ENCODE data around the gene TMEM91.
"Not testable (repeated sequence)": the region's sequence is repeated elsewhere in the genome, so short reads cannot be mapped to it uniquely, and the experiment has no call there.

The TMEM91 gene

GRCh38 chr19:41353466-41354342 is 22.6 kb upstream of the TMEM91 start, which contains the start of gene TGFB1:
Gene TGFB1 (minus strand): TSS chr19:41353922. CDS start chr19:41353044, 878 bp downstream.
- peak; percentile 91 for DNase-seq

DNA sequence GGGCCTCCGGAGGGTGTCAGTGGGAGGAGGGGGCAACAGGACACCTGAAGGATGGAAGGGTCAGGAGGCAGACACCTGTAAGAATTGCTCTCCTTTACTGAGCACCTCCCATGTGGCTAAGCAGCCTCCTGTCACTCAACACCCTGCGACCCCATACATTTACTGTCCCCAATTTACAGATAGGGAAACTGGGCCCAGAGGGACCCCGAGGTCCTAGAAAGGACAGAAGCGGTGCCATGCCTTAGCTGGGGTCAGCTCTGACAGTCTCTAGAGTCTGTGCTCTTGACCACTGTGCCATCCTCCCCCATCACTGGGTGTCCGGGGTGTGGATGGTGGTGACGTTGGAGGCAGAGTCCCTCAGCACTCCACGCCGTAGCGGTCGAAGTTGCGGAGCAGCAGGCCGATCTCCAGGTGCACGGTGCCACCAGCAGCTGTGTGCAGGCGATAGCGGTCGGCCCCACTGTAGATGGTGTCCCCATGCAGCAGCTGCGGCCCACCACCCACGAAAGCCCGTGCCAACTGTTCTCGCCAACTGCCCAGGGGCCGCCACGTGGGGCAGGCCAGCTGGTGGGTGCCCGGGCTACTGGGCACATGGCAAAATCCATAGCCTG is 21.9 kb upstream of the TMEM91 start:
- DNase-seq = no peak

- no peak for DNase-seq
These were observed 21.3 kb upstream of the TMEM91 start for GRCh38 chr19:41355035-41355434.

DNA sequence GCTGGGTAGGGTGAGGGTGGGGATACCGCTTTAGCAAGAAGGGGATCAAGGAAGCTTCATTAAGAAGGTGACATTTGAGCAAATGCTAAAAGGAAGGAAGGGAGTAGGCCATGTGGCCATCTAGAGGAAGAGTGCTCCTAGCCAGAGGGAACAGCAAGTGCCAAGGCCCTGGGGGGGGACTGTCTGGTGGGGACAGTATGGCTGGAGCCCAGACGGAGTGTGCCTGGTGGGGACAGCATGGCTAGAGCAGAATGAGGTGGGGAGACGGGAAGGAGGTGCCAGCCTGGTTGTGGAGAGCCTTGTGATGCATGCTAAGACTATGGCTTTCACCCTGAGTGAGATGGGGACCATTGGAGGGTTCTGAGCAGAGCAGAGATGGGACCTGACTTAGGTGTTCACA is 20.5 kb upstream of the TMEM91 start:
- no peak for DNase-seq

GRCh38 chr19:41356984-41357739 is 19.2 kb upstream of the TMEM91 start:
- no peak for DNase-seq

GRCh38 chr19:41357746-41358145 is 18.6 kb upstream of the TMEM91 start:
- DNase-seq = no peak

- DNase-seq = no peak
These were observed 16.6 kb upstream of the TMEM91 start for GRCh38 chr19:41359741-41360140.

GRCh38 chr19:41362143-41362847 is 14.0 kb upstream of the TMEM91 start:
- no peak for DNase-seq

DNA sequence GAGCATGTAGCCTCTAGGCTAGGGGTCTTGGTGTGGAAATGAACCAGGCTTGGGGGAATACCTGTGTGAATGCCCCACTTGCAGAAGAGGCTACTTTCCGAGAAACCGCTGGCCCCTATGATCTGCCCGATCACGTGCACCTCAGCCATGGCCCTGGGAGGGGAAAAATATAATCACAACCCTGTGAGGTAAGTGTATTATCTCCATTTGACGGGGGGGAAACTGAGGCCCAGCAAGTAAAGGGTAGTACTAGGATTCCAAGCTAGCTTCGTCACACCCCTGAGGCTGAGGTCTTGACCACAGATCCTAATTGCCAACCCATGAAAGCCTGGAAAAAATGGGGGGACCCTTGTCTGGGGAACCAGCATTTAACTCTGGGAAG is 13.0 kb upstream of the TMEM91 start:
- DNase-seq = no peak

GRCh38 chr19:41363753-41364523 is 12.4 kb upstream of the TMEM91 start, which contains the start of gene B9D2:
Gene B9D2 (minus strand): TSS chr19:41364149. CDS start chr19:41363519, 630 bp downstream.
- DNase-seq = peak; percentile 97

GRCh38 chr19:41364524-41365391 is 11.6 kb upstream of the TMEM91 start:
- no peak for DNase-seq

GRCh38 chr19:41366089-41366488 is 10.2 kb upstream of the TMEM91 start:
- DNase-seq = no peak

DNA sequence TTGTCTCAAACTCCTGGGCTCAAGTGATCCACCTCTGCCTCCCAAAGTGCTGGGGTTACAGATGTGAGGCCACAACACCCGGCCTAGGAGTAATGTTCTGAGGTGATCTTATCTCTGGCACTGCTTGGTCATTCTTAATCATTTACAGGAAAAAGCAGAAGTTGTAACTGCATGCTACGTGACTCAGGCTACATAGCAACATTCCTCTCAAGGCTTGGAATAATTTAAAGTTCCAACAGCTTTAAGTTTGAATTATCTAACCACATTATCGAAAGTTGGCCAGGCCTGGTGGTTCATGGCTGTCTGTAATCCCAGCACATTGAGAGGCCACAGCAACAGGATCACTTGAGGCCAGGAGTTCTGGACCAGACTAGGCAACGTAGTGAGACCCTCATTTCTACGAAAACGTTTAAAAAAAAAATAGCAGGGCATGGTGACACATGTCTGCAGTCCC is 8.5 kb upstream of the TMEM91 start:
- DNase-seq = no peak

GRCh38 chr19:41369769-41370168 is 6.6 kb upstream of the TMEM91 start:
- DNase-seq = no peak

DNA sequence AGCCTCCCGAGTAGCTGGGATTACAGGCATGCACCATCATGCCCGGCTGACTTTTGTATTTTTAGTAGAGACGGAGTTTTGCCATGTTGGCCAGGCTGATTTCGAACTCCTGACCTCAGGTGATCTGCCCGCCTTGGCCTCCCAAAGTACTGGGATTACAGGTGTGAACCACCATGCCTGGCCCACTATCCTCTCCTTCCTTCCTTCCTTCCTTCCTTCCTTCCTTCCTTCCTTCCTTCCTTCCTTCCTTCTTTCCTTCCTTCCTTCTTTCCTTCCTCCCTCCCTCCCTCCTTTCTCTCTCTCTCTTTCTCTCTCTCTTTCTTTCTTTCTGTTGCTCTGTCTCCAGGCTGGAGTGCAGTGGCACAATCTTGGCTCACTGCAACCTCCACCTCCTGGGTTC is 5.2 kb upstream of the TMEM91 start:
- not testable (repeated sequence) for DNase-seq

- no peak for DNase-seq
These were observed 4.8 kb upstream of the TMEM91 start for GRCh38 chr19:41371541-41371940.

- no peak for DNase-seq
These were observed 3.8 kb upstream of the TMEM91 start for GRCh38 chr19:41372501-41372900.

DNA sequence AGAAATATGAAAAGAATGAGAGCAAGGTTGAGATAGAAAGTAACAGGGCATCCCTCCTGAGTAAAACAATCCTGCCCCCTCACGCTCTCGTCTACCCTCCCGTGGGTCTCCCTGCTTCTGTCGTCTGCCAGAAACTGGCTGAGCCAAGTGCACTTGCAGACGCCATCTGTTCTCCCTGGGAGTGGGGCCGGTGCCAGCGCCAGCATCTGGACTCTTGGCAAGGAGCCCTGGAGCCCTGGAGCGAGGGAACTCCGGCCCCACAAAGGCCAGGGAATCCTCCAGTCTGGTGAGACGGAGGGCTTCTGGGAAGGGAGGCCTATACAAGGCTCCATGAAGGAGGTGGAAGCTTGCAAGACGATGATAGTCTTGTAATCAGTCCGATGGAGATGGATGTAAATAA is 2.3 kb upstream of the TMEM91 start:
- no peak for DNase-seq

DNA sequence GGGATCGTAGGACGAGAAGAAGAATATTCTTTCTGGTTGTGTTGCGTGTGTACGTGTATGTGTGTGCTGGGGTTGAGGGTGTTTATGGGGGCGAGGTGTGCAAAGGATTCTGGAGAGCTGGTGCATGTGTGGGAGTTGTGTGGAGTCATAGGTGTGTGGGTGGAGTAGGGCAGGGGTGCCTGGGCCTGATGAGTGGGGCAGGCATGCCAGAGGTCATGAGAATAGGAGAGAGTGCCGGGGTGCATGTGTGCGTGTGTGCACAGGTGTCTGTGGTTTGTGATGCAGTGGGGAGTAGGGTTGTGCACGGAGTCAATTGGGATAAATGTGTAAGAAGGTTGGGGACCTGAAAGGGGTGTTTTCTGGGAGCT is 649 bp downstream of the TMEM91 start:
- DNase-seq = no peak

DNA sequence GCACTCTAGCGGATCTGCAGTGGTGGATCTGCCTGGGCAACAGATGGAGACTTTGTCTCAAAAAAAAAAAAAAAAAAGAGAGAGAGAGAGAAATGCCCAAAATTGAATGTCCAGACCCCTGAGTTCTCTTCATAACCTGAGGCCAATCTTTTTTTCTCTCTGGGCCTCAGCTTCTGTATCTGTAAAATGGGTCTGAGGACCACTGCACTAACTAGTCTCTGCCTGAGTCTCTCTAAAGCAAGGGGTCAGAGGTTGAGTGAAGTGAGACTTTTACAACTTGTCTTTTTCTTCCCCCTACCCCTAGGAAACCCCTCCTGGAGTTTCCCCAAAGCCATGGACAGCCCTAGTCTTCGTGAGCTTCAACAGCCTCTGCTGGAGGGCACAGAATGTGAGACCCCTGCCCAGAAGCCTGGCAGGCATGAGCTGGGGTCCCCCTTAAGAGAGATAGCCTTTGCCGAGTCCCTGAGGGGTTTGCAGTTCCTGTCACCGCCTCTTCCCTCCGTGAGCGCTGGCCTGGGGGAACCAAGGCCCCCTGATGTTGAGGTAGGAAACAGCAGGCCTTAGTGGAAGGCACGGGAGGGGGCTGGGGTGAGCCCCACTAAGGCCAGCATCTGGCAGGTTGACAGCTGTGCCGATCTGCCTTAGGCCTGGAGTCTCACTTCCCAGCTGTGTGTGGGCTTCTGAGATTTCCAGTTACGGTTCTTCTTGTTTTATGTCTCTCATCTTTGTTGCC is 1.8 kb downstream of the TMEM91 start:
- no peak for DNase-seq

All from activated CD4-positive, alpha-beta T cell treated with anti-CD3 and anti-CD28 coated beads for 1 hour (primary cell).